ACC112 (cell line): Measurements from ENCODE around the gene TCEA2.

ENCODE experiments used
- H2AFZ ChIP-seq: fragments of 200-600 bp; sonication (generic); one replicate; pipeline ENCODE4 v1.6.0; 2017; ENCODE audit warnings: antibody characterized with exemption, low read length; ENCODE audit not compliant: unreplicated experiment
- H3K27ac ChIP-seq: fragments of 200-600 bp; sonication (generic); 2 replicates; pipeline ENCODE4 v1.5.1; 2014; ENCODE audit warnings: low read depth, mild to moderate bottlenecking, antibody characterized with exemption, low read length, moderate library complexity
- H3K27me3 ChIP-seq: fragments of 200-600 bp; sonication (generic); 2 replicates; pipeline ENCODE4 v1.6.1; 2014; ENCODE audit warnings: mild to moderate bottlenecking, antibody characterized with exemption, low read length, moderate library complexity, mixed read lengths; ENCODE audit not compliant: insufficient read depth
- H3K36me3 ChIP-seq: fragments of 200-600 bp; sonication (generic); 2 replicates; pipeline ENCODE4 v1.6.1; 2016; ENCODE audit warnings: mild to moderate bottlenecking, antibody characterized with exemption, low read length, moderate library complexity, mixed read lengths; ENCODE audit not compliant: insufficient read depth
- H3K4me1 ChIP-seq: fragments of 200-600 bp; sonication (generic); one replicate; pipeline ENCODE4 v1.6.1; 2016; ENCODE audit warnings: low read length, mixed read lengths; ENCODE audit not compliant: insufficient read depth, unreplicated experiment, control insufficient read depth
- H3K4me3 ChIP-seq: fragments of 200-600 bp; sonication (generic); 2 replicates; pipeline ENCODE4 v1.5.1; 2014; ENCODE audit warnings: mild to moderate bottlenecking, low read depth, low read length
- H3K79me2 ChIP-seq: fragments of 200-600 bp; sonication (generic); one replicate; pipeline ENCODE4 v1.6.0; 2016; ENCODE audit warnings: low read length; ENCODE audit not compliant: control insufficient read depth, unreplicated experiment, insufficient read depth

The TCEA2 gene

GRCh38 chr20:64056889-64057627 is 5.9 kb upstream of the TCEA2 start:
- Histone ChIP-seq H3K4me1 (peaks cover 28% of the 10 kb centered on the region), H3K36me3 (no peaks in the 10 kb centered on the region), H3K27ac (no peak overlapping the region), H3K79me2 (no peaks in the 10 kb centered on the region), H3K4me3 (no peak overlapping the region), H3K27me3 (no peaks in the 10 kb centered on the region), H2AFZ (no peak overlapping the region)

- H3K4me1 ChIP-seq = peaks cover 33% of the 10 kb centered on the region
- no peaks in the 10 kb centered on the region for H3K36me3 ChIP-seq
- no peak overlapping the region for H3K27ac ChIP-seq
- H3K27me3 ChIP-seq = no peaks in the 10 kb centered on the region
- H3K79me2 ChIP-seq = no peaks in the 10 kb centered on the region
- no peak overlapping the region for H2AFZ ChIP-seq
- H3K4me3 ChIP-seq = no peak overlapping the region
Observed at GRCh38 chr20:64057628-64058498, 5.1 kb upstream of the TCEA2 start.

- Histone ChIP-seq H2AFZ (no peak overlapping the region), H3K27ac (no peak overlapping the region), H3K79me2 (peaks cover 5% of the 10 kb centered on the region), H3K4me3 (no peak overlapping the region), H3K36me3 (no peaks in the 10 kb centered on the region), H3K27me3 (no peaks in the 10 kb centered on the region), H3K4me1 (peaks cover 33% of the 10 kb centered on the region)
Observed at GRCh38 chr20:64058536-64058935, 4.5 kb upstream of the TCEA2 start.

DNA sequence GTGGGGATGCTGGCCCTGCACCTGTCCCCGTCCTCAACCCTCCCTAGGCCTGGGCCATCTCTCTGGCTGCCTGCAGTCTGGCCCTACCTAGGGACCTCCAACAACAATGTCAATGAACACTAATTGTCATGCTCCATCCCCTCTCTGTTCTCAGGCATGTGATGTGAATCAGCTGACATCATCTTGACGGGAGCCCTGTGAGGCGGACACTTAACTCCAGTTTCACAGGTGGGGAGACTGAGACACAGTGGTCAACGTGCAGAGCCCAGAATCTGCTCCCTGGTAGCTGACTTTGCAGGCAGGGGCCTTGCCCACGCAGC is 762 bp upstream of the TCEA2 start:
- Histone ChIP-seq H3K27me3 (no peaks in the 10 kb centered on the region), H3K4me1 (peaks cover 43% of the 10 kb centered on the region), H3K27ac (no peak overlapping the region), H2AFZ (peak overlapping the region; percentile 34), H3K36me3 (no peaks in the 10 kb centered on the region), H3K79me2 (peaks cover 6% of the 10 kb centered on the region), H3K4me3 (peak overlapping the region; percentile 84)

- no peaks in the 10 kb centered on the region for H3K27me3 ChIP-seq
- H3K27ac ChIP-seq = peak overlapping the region; percentile 57
- H3K4me3 ChIP-seq = peak overlapping the region; percentile 84
- H3K4me1 ChIP-seq = peaks cover 36% of the 10 kb centered on the region
- H3K36me3 ChIP-seq = no peaks in the 10 kb centered on the region
- peaks cover 6% of the 10 kb centered on the region for H3K79me2 ChIP-seq
- H2AFZ ChIP-seq = peak overlapping the region; percentile 59
Observed at GRCh38 chr20:64063389-64064144, 569 bp downstream of the TCEA2 start.

- no peaks in the 10 kb centered on the region for H3K27me3 ChIP-seq
- H3K4me3 ChIP-seq = peak overlapping the region; percentile 84
- H3K36me3 ChIP-seq = no peaks in the 10 kb centered on the region
- peak overlapping the region; percentile 57 for H3K27ac ChIP-seq
- H2AFZ ChIP-seq = no peak overlapping the region
- H3K4me1 ChIP-seq = peaks cover 31% of the 10 kb centered on the region
- peaks cover 6% of the 10 kb centered on the region for H3K79me2 ChIP-seq
Observed at GRCh38 chr20:64064145-64064698, 1.2 kb downstream of the TCEA2 start.

DNA sequence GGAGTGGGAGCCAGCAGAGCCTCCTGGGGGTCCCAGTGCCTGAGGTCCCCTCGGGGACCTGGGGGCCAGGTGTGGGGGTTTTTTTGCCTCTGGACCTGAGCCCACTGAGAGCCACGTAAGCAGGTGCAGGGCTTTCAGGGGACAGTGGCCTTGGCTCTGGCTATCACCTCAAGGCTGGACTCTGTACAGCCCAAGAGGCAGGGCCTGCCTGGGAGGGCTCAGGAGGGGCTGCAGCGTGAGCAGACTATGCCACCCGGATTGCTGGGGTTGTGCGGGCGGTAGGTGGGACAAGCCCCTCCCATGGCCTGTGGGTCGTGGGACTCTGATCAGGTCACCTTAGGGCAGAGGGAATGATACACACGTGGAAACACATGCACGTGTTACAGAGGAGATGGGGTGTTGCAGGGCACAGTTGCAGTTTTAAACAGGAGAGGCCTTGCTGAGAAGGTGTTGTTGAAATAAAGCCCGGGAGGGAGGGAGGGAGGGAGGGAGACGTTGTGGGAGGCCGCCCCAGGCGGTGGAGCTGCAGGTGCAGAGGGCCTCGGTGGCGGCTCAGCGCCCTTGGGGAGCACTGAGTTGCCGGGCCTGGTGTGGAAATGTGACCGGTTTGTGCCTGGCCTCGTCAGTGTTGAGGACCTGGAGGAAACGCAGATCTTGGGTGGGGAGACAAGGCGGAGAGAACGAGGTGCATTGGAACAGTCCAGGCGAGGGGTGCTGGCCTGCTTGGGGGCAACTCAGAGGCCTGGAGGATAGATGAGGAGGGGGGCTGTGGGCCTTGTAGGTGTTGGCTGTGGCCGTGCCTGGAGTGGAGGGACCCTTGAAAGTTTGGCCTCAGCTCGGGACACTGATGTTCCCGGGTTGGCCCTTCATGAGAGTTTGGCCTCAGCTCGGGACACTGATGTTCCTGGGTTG is 2.3 kb downstream of the TCEA2 start:
- Histone ChIP-seq H3K27me3 (no peaks in the 10 kb centered on the region), H2AFZ (no peak overlapping the region), H3K79me2 (peaks cover 6% of the 10 kb centered on the region), H3K4me1 (peaks cover 31% of the 10 kb centered on the region), H3K36me3 (no peaks in the 10 kb centered on the region), H3K27ac (no peak overlapping the region), H3K4me3 (no peak overlapping the region)

DNA sequence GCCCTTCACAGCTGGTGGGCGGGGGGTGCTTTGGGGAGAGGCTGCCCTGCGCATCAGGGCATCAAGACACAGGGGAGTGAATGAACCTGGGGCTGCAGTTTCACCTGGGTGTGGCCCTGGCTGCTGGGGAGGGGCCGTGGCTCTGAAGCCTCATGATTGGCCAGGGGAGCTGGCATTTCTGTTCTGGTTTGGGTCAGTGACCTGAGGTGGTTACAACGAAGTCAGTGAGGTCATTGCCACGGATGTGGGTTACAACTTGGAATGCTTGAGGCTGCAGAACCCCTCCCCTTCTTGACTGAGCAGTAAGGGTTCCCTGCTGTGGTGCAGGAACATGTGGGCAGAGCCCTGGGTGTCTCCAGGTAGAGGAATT is 3.0 kb downstream of the TCEA2 start:
- Histone ChIP-seq H3K4me1 (peaks cover 31% of the 10 kb centered on the region), H3K27ac (no peak overlapping the region), H3K79me2 (peaks cover 6% of the 10 kb centered on the region), H3K36me3 (no peaks in the 10 kb centered on the region), H2AFZ (no peak overlapping the region), H3K27me3 (no peaks in the 10 kb centered on the region), H3K4me3 (no peak overlapping the region)

DNA sequence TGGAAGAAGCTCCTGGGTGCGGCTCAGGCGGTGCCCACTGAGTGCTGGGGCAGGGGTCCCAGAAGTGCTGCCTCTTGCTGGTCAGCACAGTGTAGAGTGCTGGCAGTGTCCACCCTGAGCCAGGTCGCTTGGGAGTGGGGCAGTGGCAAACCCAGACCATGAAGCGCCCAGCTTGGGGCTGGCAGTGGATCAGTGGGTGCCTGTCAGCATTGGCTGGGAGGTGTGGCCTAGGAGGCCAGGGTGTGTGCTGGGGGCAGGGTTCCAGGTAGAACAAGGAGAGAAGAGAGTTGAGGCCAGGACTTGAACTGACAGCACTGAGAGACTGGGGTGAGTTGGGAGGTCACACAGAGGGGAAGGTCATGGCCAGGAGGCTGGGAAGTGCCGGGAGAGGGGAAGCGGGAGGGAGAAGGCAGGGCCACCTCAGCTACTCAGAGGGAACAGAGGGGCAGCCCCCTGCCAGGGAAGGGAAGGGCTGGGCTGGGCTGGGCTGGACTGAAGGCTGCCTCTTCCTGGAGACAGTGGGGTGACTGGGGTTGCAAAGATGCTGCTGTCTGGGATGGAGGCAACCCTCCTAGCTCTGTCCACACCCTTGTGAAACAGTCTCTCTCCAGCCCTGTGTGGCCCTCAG is 4.1 kb downstream of the TCEA2 start:
- Histone ChIP-seq H3K79me2 (peaks cover 6% of the 10 kb centered on the region), H3K4me1 (peaks cover 31% of the 10 kb centered on the region), H2AFZ (no peak overlapping the region), H3K36me3 (no peaks in the 10 kb centered on the region), H3K27ac (no peak overlapping the region), H3K4me3 (no peak overlapping the region), H3K27me3 (no peaks in the 10 kb centered on the region)
